ENCODE results near the gene GNL2.
"Not testable (repeated sequence)": the region's sequence is repeated elsewhere in the genome, so short reads cannot be mapped to it uniquely, and the experiment has no call there.

Gene GNL2

DNA sequence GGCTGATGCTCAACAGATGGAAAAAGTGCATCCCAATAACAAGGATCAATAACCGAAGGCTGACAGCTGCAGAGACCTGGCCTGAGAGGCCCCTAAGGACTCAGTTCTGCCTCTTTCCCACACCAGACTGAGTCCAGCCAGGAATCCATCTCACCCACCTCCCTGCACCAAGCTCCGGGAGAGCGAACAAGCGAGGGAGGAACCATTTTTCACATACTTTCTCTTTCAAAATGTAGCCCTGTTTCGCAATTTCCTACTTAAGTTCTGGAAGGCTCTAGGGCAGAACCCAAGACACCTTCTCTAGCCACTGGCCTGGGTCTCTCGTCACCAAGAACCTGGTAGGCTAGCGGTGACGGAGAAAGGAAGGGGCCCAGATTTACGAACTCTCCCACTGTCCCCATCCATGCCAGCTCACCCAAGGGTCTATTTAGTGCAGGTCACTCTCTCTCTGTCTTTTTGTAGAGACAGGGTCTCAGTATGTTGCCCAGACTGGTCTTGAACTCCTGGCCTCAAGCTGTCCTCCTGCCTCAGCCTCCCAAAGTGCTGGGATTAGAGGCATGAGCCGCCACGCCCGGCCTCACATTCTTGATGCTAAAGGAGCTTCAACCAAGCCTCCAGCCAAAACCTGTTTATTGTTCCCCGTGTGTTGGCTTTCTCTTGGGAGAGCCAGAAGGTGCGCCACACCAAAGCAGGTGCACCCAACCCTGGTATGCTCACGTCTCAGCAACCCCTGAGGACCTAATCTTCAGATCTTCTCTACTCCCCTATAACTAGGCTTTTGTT, 10.9 kb upstream of the GNL2 start:
- no peak for DNase-seq

DNA sequence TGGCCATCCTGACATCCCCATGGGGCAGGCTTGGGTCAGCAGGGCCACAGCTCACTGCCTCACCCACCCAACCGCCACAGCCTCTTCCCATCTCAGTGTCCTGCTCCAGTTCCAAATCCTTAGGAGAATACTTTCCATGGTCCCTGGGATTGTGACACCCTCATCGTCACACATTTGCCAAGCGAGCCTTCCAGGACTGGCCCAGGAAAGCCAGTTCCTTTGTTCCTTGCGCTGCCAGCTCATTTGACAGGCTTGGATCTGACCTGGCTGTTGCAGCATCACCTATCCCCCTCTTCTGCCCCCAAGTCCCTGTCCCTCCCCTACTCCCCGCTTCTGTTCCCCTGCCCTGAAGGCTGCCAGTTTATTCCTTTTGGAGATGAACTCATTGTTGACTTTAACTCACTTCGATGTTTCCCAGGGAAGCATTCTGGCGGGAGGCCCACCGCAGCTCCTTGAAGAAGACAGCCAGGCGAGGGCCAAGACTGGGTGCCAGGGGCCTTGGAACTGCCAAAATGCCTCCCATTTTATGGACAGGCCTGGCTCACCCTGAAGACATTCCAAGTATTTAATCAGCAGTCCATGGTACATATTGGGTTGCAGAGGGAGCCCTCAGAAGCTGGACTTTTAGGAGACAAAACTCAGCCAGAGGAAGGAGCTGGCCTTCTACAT, 10.2 kb upstream of the GNL2 start:
- DNase-seq: no peak

DNA sequence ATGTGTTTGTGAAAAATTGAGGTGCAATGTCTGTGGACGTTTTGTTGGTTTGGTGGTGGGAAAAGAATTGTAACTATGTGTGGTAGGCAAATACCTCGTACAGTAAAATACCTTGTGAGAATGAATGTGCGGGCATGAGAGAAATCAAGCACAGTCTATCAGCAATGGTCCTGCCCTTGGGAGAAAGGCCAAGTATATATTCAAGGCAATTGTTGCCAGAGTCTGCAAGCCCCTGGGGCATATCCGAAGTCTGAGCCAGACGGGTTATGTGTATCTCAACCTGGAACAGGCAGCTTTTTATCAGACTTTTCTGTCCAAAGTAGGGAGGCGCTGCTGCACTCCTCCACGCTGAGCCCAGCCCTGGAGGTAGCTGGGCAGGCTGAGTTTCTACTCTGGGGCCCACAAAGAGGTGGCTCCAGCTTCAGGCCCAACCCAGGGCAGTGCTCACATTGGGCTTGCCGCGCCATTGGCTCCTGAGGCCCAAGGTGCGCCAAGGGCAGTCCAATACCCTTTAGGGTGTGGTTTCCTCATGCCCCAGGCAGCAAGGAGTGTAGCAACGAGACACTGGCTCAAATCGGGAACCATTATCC, 9.4 kb upstream of the GNL2 start:
- no peak for DNase-seq

DNA sequence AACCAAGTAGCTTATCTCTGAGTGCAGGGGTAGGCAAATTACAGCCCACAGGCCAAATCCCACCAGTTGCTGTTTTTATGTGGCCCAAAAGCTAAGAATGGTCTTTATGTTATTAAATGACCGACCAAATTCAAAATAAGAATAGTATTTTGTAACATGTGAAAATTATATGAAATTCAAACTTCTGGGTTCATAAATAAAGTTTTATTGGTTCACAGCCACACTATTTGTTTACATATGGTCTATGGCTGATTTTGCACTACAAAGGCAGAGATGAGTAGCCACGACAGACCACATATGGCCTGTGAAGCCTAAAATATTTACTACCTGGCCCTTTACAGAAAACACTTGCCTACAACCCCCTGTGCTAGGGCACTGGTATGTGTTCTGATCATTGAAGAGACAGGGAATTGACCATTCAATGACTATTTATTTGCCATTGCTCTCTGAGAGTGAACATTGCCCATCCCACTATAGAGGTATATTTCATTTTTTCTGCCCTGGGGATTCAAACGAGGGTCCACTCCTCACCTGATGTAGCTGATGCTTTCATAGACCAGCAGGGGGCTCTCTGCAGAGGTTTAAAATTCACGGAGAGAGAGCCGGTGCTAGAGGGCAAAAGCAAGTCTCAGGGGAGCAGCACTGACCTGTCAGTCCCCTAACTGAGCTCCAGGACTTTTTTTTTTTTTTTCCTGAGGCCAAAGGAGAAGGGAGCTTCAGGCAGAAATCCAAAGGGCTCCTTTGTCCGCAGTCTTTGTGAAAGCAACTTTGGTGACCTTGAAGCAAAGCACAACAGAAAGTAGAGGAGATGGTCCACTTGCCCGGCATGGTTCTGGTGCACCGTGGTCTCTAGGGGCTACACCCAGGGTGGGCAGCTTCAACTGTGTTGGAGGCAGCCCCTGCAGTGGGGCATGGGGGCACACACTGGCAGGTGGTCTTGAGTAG, 7.3 kb upstream of the GNL2 start:
- peak; percentile 82 for DNase-seq

DNA sequence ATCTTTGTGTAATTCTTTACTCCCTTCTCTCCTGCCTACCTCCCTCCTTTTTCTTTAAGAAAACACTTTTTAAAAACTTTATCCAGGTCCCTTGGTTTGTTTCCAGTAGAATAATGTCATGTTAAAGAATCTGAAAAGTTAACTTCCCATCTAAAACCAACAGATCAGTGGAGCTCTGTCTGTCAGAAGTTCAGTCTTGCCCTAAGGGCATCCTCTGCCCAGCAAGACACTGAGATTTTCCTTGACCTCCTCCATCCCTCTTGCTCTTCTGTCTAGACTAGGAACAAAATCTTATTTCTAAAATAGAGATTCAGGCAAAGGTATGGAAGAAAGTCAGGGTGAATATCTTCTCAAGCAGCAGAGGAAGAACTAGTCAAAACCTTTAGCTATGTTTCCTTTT, 5.7 kb upstream of the GNL2 start:
- no peak for DNase-seq

DNA sequence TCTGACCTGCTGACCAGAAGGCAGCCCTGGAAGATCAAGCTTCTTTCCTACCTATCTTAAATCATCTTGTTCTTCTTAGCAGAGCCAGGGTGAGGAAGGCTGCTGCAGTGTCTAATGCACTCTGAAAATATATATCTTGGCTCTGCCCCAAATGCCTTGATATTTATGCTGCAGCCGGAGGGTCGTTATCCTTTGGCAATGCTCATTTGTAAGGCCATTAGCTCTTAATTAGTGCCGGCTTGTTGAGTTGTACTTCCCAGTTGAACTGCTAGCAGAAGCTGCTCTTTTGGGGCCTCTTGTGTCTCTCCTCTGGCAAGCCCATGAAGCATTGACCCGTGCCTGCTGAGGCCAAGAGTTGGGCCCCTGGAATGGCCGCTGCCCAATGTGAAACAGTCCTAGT, 4.2 kb upstream of the GNL2 start:
- no peak for DNase-seq

DNA sequence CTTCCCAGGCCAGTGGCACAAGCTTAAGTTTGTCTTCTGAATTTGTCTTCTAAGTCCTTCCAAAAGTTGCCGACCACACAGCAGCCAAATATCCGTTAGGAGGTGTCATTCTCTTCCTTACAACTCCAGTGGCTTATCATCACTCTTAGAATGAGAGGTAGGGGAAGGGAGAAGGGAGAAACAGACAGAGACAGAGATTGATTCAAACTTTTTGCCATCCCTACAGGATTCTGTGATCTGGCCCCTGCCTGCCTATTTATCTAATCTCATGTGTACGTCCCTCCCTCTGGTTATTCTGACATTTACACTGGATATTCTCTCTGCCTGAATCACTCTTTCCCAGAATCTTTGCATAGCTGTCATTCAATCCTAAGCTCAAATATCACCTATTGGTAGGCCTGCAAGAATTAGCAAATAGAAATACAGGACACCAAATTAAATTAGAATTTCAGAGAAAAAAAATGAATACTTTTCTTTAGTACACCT, 488 bp upstream of the GNL2 start:
- no peak for DNase-seq

DNA sequence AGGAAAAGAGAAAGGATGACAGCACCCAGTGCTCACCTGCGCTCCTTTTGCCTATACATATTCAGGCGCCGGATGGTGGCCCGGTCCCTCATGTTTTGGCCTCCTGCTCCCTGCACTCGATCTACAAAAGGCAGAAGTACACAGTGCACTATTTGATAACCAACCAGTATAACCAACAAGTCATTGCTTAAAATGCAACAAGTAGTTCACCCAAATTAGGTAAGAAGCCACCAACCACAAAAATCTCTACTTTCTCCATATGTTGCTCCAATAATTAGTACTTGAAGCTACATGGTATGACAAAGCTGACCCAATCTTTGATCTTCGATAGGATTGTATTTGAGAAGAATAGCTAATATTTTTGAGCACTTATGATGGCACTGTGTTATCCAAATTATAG, 2.0 kb downstream of the GNL2 start:
- no peak for DNase-seq

DNA sequence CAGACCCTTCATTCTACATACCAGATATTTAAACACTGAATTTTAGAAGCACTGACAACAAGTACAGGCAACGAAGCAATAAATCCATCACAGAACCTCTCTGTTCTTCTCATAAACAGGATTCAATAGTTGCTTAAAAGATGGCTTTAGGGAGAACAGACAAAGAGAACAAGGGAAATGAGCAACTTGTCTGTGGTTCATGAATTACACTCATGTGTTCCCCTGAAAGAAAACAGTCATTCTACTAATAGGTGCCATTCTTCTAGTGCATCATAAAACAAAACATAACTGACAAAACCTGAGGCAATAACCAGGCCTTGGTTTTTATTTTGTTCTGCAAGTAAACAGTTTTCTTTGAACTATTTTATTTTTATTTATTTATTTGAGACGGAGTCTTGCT, 6.8 kb downstream of the GNL2 start:
- no peak for DNase-seq

DNA sequence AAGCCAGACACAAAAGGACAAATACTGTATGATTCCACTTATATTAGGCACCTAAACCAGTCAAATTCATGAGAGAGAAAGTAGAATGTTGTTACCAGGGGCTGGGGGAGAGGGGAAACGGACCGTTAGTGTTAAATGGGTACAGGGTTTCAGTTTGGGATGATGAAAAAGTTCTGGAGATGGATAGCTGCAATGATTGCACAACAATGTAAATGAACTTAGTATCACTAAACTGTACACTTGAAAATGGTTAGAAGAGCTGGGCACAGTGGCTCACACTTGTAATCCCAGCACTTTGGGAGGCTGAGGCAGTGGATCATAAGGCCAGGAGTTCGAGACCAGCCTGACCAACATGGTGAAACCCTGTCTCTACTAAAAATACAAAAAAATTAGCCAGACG, 11.2 kb downstream of the GNL2 start:
- DNase-seq: not testable (repeated sequence)

DNA sequence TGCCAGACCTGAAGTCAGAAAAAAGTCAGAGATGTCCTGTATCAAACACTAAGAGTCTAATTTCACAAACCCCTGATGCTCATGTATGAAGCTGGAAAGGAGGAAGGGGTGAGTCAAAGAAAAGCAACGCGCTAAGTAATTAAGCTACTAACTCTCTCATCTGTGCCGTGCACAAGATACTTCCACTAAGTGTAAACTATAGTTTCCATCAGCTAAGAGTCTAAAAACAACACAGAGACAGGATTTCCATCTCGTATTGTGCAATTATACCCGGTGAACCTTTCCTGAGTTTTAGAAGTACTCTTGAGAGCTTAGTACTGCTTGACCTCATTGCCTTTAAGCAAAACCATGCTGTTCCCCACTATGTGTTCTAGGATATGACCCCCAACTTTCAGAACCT, 20.0 kb downstream of the GNL2 start:
- no peak for DNase-seq

DNA sequence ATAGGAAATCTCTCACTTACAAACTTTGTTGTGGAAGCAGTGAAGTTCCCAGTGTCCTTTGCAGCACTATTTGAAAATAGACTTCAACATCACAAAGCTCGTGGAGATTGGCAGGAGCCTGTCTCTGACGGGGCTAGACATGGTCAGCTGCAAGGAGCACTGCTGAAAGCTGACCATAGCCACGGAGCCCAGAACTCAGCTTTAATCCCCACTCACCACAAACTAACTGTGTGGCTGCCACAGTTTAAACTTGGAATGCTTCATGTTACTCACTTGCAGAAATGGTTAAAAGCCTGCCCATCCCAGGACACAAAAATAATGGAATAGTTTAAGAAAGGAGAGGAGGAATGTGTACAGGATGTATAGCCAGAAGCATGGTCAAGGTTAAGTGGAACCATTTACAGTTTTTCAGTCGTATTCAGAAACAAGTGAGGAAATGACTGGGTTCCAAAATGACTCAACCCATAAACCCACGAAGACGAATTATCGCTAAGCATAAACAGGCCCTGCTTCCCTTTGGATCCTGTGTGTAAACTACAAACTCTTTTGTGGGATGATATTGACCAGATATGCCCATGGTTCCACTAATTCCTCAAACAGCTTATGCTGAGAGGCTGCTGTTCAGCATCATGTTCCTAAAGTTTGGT, 20.8 kb downstream of the GNL2 start:
- no peak for DNase-seq

DNA sequence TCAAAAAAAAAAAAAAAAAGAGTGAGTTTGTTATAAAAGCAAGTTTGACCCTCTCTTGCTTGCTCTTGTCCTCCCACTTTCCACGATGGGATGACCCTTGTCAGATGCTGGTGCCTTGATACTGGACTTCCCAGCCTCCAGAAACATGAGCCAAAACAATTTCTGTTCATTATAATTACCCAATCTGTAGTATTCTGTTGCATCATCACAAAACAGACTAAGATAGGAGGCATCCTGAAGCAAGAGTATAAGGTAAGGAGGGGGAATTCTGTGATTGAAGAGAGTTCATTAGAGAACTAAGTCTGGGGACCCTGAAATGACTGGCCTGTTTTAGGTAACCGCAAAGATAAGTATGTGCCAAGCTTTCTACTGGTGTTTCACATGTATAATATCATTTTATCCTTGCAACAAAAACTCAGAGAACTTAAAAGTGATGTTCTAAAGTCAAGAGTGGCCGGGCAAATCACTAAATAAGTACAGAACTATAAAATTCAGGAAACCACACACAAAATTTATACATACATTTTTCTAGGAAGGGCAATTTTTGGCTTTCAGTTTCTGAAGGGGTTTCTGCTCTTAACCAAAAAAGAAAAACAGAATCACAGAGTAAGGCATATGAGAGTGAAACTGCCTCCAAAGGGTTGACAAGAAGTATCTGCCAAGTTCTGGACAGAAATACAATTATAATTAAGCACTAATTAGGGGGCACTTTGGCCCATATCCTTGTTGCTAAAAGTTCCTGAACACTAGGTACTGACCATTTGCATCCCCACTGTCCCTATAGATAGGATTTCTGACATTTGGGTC, 25.0 kb downstream of the GNL2 start:
- DNase-seq: no peak

DNA sequence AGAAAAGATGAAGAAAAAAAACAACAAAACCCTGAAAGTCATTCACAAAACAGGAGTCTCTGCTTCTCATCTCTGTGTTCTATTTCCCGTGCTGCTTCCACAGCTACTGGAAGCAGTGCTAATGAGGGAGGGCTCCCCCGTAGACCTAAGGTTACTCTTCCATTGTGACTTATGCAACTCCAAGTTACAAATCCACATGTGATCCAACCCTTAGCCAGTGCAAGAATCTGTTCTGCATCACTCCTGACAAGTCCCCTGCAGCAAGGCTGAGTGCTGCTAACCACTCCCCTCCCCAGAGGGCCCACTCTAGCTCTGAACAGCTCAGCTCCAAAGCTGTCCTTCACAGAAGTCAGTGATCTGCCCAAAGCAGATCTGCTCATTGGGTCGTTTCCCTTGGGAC, 28.7 kb downstream of the GNL2 start:
- no peak for DNase-seq

DNA sequence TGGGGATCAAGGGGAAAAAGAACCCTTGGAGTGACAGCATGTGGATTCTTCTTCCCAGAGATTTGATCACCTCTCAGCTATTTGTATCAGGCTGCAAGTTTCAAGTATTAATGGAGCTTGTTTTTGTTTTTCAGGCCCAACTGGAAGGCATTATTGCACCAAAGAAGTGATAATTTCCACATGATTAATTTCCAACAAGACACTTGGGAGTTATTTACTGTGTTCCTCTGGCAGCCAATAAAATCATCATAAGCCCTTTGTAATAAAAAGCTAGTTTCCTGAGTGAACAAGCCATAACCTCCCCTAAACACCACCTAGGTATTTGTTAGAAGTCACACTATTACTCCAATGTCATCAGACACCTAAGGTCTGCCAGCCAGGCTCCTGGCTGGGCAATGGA, 30.8 kb downstream of the GNL2 start:
- no peak for DNase-seq

DNA sequence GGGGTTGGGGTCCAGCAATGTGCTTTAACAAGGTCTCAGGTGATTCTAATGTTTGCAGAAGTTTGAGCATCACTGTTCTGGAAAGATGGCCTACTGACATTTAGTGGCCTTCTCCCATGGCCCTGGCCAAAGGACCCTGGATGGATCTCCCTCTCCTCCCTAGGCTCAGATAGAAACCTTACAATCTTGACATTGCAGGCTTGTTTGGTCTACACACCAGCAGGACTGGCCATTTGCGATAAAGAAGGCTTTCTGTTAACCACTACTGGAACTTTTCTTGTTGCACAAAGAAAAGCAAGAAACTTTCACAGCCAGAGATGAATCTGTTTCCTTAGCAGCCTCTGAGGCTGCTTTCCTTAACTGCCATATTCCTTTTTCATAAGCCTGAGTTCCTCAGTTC, 32.8 kb downstream of the GNL2 start:
- DNase-seq: no peak

DNA sequence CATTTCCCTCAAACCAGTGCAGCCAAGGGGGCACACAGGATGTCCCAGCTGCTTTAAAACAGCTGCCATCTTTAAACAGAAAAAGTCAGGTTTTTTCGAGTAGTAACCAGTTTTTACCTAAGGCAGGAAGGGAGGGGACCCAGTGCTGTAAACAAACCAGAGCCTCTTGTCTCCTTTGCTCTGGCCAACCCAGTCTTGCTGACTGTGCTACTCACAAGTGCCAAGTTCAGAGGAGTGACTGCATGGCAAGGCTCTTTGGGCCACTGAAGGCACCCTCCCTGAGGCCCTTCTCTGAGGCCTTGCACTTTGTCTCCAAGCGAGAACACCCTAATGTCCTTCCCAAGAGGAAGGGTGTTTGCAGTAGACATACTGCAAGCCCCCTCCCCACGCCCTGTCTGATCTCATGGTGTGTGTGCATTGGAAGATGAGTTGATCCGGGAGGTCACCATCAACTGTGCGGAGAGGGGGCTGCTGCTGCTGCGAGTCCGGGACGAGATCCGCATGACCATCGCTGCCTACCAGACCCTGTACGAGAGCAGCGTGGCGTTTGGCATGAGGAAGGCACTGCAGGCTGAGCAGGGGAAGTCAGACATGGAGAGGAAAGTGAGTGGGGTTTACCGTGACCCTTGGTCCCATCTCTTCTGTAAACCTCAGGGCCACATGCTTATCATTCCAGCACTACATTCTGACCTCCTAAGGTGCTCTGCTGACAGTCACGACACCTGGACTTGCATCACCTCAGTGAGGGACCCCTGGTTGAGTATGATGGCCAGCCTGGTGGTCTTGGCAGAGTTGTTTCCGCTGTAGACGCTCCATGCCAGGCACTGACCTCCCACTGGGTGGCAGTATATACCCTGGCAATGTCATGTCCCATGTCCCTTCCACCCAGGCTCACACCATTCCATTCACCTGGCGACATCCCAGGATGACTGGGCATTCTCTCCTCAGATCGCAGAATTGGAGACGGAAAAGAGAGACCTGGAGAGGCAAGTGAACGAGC, 34.3 kb downstream of the GNL2 start:
- DNase-seq: peak; percentile 62

DNA sequence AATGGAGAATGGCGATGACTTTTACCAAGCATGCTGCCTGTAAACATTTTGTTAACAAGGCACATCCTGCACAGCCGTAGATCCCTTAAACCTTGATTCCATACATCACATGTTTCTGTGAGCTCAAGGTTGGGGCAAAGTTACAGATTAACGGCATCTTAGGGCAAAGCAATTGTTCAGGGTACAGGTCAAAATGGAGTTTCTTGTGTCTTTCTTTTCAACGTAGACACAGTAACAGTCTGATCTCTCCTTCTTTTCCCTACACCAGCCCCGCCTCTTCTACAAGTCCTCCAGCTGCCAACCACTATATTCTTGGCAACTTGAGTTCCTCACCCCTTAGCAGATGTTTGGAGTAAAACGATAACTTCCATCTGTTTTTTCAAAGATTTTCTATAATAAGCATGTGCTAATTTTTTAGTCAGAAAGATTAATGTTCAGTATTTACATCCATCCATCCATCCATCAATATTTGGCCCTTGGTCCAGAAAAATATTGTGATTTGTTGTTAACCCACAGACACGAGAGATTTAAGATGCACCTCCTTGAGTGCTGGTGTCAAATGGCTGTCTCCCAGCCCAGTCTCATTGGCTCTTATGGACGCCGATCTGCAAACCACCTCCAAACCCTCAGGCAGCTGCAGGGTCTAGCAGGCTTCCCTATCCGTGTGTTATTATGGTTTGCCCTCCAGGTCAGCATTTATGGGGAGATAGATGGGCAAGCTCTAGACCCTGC, 35.2 kb downstream of the GNL2 start:
- DNase-seq: peak; percentile 23

DNA sequence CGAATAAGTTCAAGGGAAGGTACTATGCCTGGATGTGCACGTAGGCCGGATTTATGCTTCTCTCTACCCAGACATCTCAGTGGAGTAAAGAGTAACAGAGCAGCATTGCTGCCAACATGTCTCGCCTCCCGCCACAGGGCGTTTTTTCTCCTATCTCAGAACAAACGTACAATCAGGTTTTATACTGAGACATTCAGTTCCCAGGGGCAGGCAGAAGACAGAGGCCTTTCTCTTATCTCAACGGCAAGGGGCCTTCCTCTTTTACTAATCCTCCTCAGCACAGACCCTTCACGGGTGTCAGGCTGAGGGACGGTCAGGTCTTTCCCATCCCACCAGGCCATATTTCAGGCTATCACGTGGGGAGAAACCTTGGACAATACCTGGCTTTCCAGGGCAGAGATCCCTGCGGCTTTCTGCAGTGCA, 35.8 kb downstream of the GNL2 start:
- DNase-seq: not testable (repeated sequence)

DNA sequence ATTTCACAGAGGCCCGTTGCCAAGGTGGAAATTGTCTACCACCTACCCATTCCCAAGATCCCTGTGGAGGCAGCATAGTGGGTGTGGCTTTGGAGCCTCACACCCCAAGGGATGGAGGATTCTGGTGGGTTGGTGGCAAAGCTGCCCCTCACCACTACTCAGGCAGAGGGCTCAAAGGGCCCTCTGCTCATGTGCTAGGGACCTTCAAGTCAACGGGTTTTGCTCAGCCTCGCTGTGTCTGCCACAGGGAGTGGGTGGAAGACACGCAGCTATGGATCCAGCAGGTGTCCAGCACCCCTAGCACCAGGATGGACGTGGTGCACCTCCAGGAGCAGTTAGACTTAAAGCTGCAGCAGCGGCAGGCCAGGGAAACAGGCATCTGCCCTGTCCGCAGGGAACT, 36.7 kb downstream of the GNL2 start:
- DNase-seq: no peak
